Measurements from ENCODE around the gene MYH14.
A peak's percentile ranks its signal among the peaks of the same experiment; 100 is the strongest.
"Not testable (repeated sequence)": the region's sequence is repeated elsewhere in the genome, so short reads cannot be mapped to it uniquely, and the experiment has no call there.

Gene MYH14

DNA sequence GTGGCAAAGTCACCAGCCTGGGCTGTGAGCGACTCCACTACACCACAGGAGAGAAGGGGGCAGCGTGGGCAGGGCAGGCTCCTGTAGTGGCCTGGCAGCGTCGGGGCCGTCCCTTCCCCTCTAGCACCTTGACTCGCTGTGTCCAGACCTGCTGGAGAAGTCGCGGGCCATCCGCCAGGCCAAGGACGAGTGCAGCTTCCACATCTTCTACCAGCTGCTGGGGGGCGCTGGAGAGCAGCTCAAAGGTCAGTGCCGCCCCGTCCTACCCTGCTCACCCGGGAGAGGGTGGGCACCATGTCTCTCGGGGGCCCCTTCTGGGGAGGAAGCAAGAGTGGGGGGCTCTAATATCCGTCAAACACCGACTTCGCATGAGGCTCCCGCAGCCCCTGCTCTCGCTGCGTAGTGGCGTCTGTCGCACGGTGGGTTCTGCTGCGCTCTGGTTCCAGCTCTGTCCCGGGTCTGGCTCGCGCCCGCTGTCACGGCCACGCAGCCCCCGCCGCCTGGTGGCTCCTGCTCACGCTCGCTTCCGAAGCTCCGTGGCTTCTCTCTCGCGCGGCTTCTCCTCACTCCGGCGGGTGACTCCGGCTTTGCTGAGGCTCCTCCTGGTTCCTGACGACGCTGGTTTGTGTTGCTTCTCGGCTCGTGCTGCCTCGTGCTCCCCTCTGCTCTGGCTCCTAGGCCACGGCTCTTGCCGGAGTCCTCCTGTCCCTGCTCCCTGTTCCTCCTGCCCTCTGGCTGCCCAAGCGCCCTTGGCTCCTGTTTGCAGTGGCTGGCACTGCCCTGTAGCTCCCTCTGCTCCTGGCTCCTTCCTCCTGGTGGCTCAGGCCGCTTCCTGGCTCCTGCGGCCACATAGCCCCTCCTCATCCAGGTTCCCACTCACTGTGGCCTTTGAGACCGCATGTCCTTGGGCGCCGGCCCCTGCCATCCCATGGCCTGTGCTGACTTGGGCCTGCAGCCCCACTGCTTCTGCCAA lies 27.2 kb downstream of the MYH14 start:
- no peak for DNase-seq

DNA sequence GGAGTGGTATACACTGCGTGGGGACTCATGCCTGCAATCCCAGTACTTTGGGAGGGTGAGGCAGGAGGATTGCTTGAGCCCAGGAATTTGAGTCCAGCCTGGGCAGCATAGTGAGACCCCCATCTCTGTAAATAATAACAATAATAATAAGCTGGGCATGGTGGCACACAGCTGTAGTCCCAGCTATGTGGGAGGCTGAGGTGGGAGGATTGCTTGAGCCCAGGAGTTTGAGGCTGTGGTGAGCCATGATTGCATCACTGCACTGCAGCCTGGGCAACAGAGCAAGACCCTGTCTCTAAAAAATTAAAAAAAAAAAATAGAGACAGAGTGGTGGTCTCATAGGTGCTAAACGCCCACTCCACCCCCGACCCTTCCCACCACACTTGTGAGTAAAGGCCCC lies 28.0 kb downstream of the MYH14 start:
- not testable (repeated sequence) for DNase-seq

GRCh38 chr19:50231821-50232220 lies 28.4 kb downstream of the MYH14 start:
- no peak for DNase-seq

DNA sequence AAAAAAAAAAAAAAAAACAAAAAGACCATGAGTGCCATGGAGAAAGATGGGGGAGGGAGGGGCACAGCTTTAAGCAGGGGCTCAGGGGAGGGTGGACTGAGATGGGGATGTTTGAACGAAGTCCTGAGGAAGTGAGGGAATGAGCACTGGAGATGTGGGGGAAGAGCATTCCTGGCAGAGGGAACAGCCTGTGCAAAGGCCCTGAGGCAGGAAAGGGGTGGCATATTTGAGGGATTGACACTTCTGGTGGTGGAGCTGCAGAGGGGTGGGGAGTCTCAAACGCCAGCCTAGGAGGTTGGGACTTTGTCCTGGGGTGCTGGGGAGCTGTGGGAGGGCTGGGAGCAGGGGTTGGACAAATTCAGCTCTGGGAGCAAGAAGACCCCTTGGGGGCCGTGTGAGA lies 29.2 kb downstream of the MYH14 start:
- no peak for DNase-seq

DNA sequence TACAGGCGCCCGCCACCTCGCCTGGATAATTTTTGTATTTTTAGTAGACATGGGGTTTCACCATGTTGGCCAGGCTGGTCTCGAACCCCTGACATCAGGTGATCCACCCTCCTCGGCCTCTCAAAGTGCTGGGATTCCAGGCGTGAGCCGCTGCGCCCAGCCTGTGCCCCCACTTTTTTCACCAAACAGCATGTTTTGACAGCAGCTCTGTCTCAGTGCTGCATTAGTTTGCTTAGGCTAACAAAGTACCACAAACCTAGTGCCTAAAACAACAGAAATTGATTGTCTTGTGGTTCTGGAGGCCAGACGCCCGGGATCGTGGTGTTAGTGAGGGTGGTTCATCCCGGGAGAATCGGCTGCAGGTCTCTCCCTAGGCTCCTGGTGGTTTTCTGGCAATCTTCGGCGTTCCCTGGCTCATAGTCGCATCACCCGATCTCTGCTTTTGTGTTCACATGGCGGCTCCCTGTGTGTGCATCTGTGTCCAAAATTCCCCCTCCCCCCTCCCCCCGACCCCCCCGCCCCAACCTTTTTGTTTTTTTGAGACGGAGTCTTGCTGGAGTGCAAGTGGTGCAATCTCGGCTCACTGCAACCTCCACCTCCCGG lies 30.0 kb downstream of the MYH14 start:
- no peak for DNase-seq

GRCh38 chr19:50237493-50237892 lies 34.1 kb downstream of the MYH14 start:
- peak in 2 of 3 experiments; percentile 5 to 17 for DNase-seq

GRCh38 chr19:50238043-50238442 lies 34.6 kb downstream of the MYH14 start:
- DNase-seq = no peak

DNA sequence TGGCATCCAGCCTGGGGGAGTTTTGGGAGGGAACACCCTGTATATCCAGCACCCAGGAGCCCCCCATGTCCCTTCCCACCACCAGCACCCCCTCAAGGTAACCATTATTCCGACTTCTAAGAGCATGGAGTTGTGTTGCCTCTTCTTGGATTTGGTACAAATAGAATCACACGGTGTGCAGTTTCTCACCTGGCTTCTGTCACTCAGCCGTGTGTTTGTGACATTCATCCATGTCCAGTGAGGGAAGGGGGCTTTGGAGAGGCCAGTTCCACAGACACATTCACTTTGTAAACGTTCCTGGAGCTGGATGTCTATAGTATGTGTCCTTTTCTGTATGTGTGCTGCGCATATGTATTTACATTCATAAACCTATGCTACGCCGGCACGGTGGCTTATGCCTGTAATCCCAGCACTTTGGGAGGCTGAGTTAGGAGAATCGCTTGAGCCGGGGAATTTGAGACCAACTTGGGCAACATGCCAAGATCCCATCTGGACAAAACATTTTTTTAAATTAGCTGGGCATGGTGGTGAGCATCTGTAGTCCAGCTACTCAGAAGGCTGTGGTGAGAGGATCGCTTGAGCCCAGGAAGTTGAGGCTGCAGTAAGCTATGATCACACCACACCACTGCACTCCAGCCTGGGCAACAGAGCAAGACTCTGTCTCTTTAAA lies 36.6 kb downstream of the MYH14 start:
- no peak for DNase-seq

- DNase-seq = no peak
Observed at GRCh38 chr19:50242581-50242980, 39.2 kb downstream of the MYH14 start.

GRCh38 chr19:50244695-50245094 lies 41.3 kb downstream of the MYH14 start:
- DNase-seq = no peak

GRCh38 chr19:50248413-50248812 lies 45.0 kb downstream of the MYH14 start:
- no peak for DNase-seq

DNA sequence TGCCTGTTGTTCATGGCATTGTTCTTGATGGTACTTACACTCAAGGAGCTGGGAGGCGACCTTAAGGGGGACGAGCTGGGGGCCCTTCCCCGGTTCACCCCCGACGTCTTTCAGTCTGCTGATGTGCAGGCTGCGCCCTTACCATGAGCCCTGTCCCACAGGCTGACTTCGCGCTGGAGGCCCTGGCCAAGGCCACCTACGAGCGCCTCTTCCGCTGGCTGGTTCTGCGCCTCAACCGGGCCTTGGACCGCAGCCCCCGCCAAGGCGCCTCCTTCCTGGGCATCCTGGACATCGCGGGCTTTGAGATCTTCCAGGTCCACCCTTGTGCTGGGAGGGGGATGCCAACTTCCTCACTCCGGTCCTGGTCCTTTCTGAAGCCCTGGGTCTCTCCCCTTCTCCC lies 45.4 kb downstream of the MYH14 start:
- DNase-seq = no peak

DNA sequence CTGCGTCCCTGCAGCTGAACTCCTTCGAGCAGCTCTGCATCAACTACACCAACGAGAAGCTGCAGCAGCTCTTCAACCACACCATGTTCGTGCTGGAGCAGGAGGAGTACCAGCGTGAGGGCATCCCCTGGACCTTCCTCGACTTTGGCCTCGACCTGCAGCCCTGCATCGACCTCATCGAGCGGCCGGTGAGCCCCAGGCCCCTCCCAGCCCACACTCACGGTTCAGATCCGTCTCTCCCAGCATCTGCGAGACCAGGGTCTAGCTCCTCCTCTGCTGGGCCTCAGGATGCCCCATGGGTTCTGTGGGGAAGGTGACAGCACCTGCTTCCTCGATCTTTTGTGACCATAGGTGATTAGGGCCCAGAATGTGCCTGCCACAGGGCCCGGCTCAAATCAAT lies 46.2 kb downstream of the MYH14 start:
- no peak for DNase-seq

DNA sequence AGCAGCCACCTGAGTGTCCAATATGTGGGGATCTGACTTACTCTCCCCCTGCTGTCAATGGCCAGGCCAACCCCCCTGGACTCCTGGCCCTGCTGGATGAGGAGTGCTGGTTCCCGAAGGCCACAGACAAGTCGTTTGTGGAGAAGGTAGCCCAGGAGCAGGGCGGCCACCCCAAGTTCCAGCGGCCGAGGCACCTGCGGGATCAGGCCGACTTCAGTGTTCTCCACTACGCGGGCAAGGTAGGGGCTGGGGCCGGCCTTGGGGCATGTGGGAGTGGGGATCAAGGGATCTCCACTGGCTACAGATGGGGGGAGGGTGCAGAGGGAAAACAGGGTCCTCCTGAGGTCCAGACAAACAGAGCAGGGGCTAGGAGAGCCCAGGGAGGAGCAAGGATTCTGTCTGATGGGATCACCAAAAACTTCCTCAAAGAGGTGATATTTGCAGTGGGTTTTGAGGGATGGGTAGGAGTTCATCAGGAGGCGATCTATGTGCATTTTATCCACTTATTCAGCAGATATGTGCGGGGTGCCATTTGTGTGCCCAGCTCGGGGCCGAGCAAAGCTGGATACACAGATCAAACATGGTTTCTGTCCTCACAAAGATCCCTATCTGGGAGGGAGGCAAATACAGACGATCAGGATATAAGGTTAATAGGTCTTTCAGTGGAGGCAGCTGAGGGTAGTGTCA lies 47.2 kb downstream of the MYH14 start:
- DNase-seq = no peak

DNA sequence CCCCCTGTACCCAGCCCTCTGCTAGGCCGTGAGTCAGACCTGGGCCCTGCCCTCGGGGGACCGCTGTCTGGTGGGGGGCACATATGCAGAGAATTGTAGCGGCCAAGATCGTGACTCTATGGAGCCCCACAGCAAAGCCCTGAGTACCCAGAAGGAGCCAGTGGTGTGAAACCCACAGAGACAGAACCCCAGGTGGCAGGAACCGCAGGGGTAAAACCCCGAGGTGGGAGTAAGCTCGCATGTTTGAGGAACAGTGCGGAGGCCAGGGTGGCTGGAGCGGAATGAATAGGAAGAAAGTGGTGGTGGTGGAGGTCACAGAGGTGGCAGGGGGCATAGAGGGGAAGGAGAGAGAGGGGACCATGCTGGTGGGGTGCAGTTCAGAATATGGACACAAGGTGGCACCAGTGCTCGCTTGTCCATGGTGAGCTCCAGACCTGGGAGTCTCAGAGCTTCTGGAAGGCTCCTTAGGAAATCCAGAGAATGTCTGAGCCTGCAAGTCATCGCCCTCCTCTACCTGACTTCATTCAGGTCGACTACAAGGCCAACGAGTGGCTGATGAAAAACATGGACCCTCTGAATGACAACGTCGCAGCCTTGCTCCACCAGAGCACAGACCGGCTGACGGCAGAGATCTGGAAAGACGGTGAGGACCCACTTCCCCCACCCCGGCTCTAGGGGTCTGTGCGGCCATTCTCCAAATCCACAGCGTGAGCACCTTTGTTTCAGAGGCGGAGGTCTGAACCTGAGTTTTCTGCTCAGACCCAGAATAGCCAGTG lies 48.9 kb downstream of the MYH14 start:
- peak in 1 of 3 experiments; percentile 16 for DNase-seq

DNA sequence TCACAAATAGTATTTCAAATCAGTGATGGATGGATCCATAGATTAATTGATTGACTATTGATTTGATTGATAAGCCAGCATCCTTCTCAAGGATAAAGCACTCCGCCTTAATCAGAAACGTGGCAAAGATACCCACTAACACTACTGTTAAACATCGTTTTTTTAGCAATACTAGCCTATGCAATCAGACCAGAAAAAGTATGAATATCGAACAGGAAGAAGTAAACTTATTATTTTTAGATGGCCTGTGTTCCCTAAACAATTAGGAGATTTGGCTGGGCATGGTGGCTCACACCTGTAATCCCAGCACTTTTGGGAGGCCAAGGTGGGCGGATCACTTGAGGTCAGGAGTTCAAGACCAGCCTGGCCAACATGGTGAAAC lies 49.5 kb downstream of the MYH14 start:
- no peak for DNase-seq

- no peak for DNase-seq
Observed at GRCh38 chr19:50255115-50255514, 51.7 kb downstream of the MYH14 start.

DNA sequence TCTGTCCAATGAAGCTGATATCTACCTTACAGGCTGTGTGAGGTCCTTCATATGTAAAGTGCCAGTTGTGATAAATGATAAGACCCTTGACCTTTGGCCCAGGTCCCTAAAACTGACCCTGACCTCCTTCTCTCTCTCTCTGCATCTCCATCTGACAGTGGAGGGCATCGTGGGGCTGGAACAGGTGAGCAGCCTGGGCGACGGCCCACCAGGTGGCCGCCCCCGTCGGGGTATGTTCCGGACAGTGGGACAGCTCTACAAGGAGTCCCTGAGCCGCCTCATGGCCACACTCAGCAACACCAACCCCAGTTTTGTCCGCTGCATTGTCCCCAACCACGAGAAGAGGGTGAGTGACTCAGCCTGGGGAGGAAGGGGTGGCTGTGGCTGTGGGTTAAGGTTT lies 53.7 kb downstream of the MYH14 start:
- no peak for DNase-seq

DNA sequence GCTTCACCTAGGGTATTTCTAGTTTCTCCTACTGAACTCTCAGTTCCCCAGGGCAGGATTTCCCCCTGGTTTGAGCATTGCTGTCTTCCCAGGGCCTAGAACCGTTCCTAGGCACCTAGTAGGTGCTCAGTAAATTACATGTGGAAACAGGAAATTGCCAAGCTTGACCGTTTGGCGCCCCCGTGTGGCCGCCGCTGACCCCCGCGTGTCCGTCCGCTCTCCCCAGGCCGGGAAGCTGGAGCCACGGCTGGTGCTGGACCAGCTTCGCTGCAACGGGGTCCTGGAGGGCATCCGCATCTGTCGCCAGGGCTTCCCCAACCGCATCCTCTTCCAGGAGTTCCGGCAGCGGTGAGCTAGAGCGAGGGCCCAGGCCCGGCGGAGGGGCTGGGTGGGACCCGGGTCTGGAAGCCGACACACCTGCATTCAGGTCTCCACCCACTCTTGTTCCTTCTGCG lies 55.5 kb downstream of the MYH14 start:
- DNase-seq = no peak

- no peak for DNase-seq
Observed at GRCh38 chr19:50261446-50261970, 58.1 kb downstream of the MYH14 start.

GRCh38 chr19:50263176-50263575 lies 59.8 kb downstream of the MYH14 start:
- no peak for DNase-seq
